Posterior cingulate gyrus (tissue), 11 donors: ENCODE measurements around the gene SFI1.
"Not testable (repeated sequence)": the region's sequence is repeated elsewhere in the genome, so short reads cannot be mapped to it uniquely, and the experiment has no call there.

ENCODE experiments used
- DNase-seq, 10 donors: peaks; one replicate each; pipeline versions ENCODE4 v3.0.0 to v3.0.0-alpha.2; 2020 to 2021; ENCODE audit warnings: mixed read lengths in 3 of 10
- intact Hi-C: fragments of 100-400 bp; cut with DNase I; formaldehyde crosslinking; loops from one replicate; pipeline ENCODE4 v1.15.1; 2023

Gene SFI1

GRCh38 chr22:31532060-31532459 lies 35.7 kb downstream of the SFI1 start:
- intact Hi-C loops = no loop called here
- DNase-seq = no peak

GRCh38 chr22:31533374-31533773 lies 37.0 kb downstream of the SFI1 start:
- intact Hi-C loops = no loop called here
- DNase-seq = no peak

- intact Hi-C loops = no loop called here
- DNase-seq = no peak
Measured at GRCh38 chr22:31537019-31537535, 40.7 kb downstream of the SFI1 start.

GRCh38 chr22:31538815-31539214 lies 42.5 kb downstream of the SFI1 start:
- intact Hi-C loops = no loop called here
- DNase-seq = peak in 2 of 10 donors; percentile 8 to 10

- DNase-seq, intact Hi-C loops: not testable (repeated sequence)
Measured at GRCh38 chr22:31540166-31540565, 43.8 kb downstream of the SFI1 start.

GRCh38 chr22:31540966-31541365 lies 44.6 kb downstream of the SFI1 start:
- intact Hi-C loops = no loop called here
- no peak for DNase-seq

GRCh38 chr22:31544481-31545480 lies 48.4 kb downstream of the SFI1 start:
- intact Hi-C loops = no loop called here
- DNase-seq = no peak

- intact Hi-C loops = no loop called here
- no peak for DNase-seq
Measured at GRCh38 chr22:31550871-31551370, 54.6 kb downstream of the SFI1 start.

- DNase-seq = no peak
- intact Hi-C loops = no loop called here
Measured at GRCh38 chr22:31556627-31557203, 60.4 kb downstream of the SFI1 start.

- DNase-seq, intact Hi-C loops: not testable (repeated sequence)
Measured at GRCh38 chr22:31558546-31558945, 62.2 kb downstream of the SFI1 start.

- intact Hi-C loops = loop anchor here (1.0 kb wide), 1 partner anchor 72 kb away; no protein-coding TSS in a partner anchor
- DNase-seq = peak; percentile 39 to 96 (median 76)
Measured at GRCh38 chr22:31561238-31561887, 65.0 kb downstream of the SFI1 start.

- intact Hi-C loops = loop anchor here (1.0 kb wide), 1 partner anchor 71 kb away; no protein-coding TSS in a partner anchor
- DNase-seq = no peak
Measured at GRCh38 chr22:31561970-31562369, 65.6 kb downstream of the SFI1 start.

GRCh38 chr22:31566484-31566883 lies 70.1 kb downstream of the SFI1 start:
- intact Hi-C loops = no loop called here
- DNase-seq = no peak

GRCh38 chr22:31567196-31567595 lies 70.9 kb downstream of the SFI1 start:
- intact Hi-C loops = no loop called here
- no peak for DNase-seq

- intact Hi-C loops = no loop called here
Measured at GRCh38 chr22:31567702-31568101, 71.4 kb downstream of the SFI1 start.

GRCh38 chr22:31569126-31569525 lies 72.8 kb downstream of the SFI1 start:
- no peak for DNase-seq
- intact Hi-C loops = no loop called here

More at GRCh38 chr22:31567702-31568101, 71.4 kb downstream of the SFI1 start:
- DNase-seq = no peak

- no peak for DNase-seq
- intact Hi-C loops = no loop called here
Measured at GRCh38 chr22:31572939-31573338, 76.6 kb downstream of the SFI1 start.

GRCh38 chr22:31574055-31574670 lies 77.8 kb downstream of the SFI1 start:
- DNase-seq = no peak
- intact Hi-C loops = no loop called here

- intact Hi-C loops = no loop called here
- DNase-seq = peak in 6 of 10 donors; percentile 14 to 87 (median 18)
Measured at GRCh38 chr22:31575190-31575589, 78.9 kb downstream of the SFI1 start.

GRCh38 chr22:31577711-31578110 lies 81.4 kb downstream of the SFI1 start:
- intact Hi-C loops = no loop called here
- DNase-seq = peak in 5 of 10 donors; percentile 13 to 73 (median 40)
